ENCODE data around the gene KISS1R.

DNA sequence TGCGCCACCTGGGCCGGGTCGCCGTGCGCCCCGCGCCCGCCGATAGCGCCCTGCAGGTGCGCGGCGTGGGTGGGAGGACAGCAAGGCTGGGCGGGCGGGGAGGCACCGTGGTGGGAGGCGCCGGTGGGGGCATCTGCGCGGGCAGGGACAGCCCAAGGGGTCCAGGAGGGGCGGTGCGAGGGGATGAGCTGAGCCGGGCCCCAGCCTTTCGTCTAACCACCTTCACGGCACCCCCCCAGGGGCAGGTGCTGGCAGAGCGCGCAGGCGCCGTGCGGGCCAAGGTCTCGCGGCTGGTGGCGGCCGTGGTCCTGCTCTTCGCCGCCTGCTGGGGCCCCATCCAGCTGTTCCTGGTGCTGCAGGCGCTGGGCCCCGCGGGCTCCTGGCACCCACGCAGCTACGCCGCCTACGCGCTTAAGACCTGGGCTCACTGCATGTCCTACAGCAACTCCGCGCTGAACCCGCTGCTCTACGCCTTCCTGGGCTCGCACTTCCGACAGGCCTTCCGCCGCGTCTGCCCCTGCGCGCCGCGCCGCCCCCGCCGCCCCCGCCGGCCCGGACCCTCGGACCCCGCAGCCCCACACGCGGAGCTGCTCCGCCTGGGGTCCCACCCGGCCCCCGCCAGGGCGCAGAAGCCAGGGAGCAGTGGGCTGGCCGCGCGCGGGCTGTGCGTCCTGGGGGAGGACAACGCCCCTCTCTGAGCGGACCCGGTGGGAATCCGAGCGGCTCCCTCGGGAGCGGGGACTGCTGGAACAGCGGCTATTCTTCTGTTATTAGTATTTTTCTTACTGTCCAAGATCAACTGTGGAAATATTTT, 3.1 kb downstream of the KISS1R start:
- TF ChIP-seq MAX (IDR thresholded peaks at IDR 0.05) (no peak), POLR2AphosphoS2 (conservative IDR thresholded peaks at IDR 0.05; ENCODE audit: low read length) (no peak), REST (IDR thresholded peaks at IDR 0.05) (no peak), RAD21 (conservative IDR thresholded peaks at IDR 0.05 in 1 of 2, IDR thresholded peaks at IDR 0.05 in 1 of 2) (no peak), SMC3 (IDR thresholded peaks at IDR 0.05) (no peak), POLR2A (IDR thresholded peaks at IDR 0.05; ENCODE audit: low read length) (no peak)
- TF ChIP-seq, protein P1, sequence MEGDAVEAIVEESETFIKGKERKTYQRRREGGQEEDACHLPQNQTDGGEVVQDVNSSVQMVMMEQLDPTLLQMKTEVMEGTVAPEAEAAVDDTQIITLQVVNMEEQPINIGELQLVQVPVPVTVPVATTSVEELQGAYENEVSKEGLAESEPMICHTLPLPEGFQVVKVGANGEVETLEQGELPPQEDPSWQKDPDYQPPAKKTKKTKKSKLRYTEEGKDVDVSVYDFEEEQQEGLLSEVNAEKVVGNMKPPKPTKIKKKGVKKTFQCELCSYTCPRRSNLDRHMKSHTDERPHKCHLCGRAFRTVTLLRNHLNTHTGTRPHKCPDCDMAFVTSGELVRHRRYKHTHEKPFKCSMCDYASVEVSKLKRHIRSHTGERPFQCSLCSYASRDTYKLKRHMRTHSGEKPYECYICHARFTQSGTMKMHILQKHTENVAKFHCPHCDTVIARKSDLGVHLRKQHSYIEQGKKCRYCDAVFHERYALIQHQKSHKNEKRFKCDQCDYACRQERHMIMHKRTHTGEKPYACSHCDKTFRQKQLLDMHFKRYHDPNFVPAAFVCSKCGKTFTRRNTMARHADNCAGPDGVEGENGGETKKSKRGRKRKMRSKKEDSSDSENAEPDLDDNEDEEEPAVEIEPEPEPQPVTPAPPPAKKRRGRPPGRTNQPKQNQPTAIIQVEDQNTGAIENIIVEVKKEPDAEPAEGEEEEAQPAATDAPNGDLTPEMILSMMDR (IDR thresholded peaks at IDR 0.05) = no peak
